ENCODE measurements around the gene CCSER1.

DNA sequence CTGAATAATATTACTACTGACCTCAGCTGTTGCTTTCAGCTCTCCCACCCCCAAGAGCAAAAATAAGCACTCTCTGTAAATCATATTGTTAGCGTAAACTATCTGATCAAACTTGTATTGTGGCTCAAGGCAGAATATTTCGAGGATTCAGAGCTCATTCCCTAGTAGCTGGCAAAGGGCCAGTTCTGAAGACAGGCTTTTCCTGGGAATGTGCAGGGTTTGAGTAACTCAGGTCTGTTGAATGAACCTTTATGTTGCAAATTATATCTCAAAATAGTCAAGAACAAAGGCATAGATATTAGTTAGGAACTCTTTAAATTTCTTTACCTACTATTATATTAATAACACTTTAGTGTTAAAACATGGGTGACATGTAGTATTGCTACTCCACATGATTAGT lies 454.9 kb downstream of the CCSER1 start:
- TF ChIP-seq EZH2 (IDR thresholded peaks at IDR 0.05; ENCODE audit: low read length, missing control alignments): no peak
- TF ChIP-seq, protein P1, sequence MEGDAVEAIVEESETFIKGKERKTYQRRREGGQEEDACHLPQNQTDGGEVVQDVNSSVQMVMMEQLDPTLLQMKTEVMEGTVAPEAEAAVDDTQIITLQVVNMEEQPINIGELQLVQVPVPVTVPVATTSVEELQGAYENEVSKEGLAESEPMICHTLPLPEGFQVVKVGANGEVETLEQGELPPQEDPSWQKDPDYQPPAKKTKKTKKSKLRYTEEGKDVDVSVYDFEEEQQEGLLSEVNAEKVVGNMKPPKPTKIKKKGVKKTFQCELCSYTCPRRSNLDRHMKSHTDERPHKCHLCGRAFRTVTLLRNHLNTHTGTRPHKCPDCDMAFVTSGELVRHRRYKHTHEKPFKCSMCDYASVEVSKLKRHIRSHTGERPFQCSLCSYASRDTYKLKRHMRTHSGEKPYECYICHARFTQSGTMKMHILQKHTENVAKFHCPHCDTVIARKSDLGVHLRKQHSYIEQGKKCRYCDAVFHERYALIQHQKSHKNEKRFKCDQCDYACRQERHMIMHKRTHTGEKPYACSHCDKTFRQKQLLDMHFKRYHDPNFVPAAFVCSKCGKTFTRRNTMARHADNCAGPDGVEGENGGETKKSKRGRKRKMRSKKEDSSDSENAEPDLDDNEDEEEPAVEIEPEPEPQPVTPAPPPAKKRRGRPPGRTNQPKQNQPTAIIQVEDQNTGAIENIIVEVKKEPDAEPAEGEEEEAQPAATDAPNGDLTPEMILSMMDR (conservative IDR thresholded peaks at IDR 0.05 in 1 of 2, IDR thresholded peaks at IDR 0.05 in 1 of 2; ENCODE audit: low read depth in 1 of 2, low read length in 2 of 2): no peak

Data from fibroblast of lung (primary cell).